Transverse colon (tissue), 3 donors: ENCODE data around the gene EDN2.

ENCODE experiments used
- CTCF ChIP-seq, 5 experiments: fragments of 200-600 bp in 3 of 5; fragments of 450-650 bp in 2 of 5; sonication (generic) in 3 of 5; IDR thresholded peaks; 1 replicate in 2 of 5; 2 replicates in 3 of 5; pipeline ENCODE4 v1.5.1; 2016 to 2017; ENCODE audit warnings: antibody characterized with exemption in 5 of 5, inconsistent platforms in 3 of 5, mild to moderate bottlenecking in 2 of 5, moderate library complexity in 1 of 5
- EP300 ChIP-seq: sonication (generic); formaldehyde crosslinking; IDR thresholded peaks from one replicate; pipeline ENCODE4 v1.6.1; 2017; ENCODE audit warnings: antibody characterized with exemption, low read depth
- POLR2A ChIP-seq: fragments of 450-650 bp; IDR thresholded peaks from one replicate; pipeline ENCODE4 v1.6.1; 2016; ENCODE audit warnings: antibody characterized with exemption, mild to moderate bottlenecking, moderate library complexity

- no peak for TF ChIP-seq CTCF (IDR thresholded peaks at IDR 0.05)
- TF ChIP-seq POLR2A: no peak
- TF ChIP-seq EP300: no peak
These were observed 38.6 kb upstream of the EDN2 start for GRCh38 chr1:41523071-41523470.
